DND-41 (cell line): ENCODE measurements around the gene MRPL36.
"Not testable (repeated sequence)": the region's sequence is repeated elsewhere in the genome, so short reads cannot be mapped to it uniquely, and the experiment has no call there.

Experiments used
- EZH2 ChIP-seq: IDR thresholded peaks from 3 replicates; pipeline ENCODE4 v1.6.1; 2012; ENCODE audit warnings: borderline replicate concordance, low read depth, mild to moderate bottlenecking, moderate library complexity, low read length, inconsistent platforms; ENCODE audit not compliant: severe bottlenecking
- TF ChIP-seq, protein P1 (sequence below): IDR thresholded peaks from 2 replicates; pipeline ENCODE4 v1.5.1; 2012; ENCODE audit warnings: borderline replicate concordance, low read length, moderate library complexity, mild to moderate bottlenecking; ENCODE audit not compliant: poor library complexity, severe bottlenecking; ENCODE audit errors: extremely low read depth

DNA sequence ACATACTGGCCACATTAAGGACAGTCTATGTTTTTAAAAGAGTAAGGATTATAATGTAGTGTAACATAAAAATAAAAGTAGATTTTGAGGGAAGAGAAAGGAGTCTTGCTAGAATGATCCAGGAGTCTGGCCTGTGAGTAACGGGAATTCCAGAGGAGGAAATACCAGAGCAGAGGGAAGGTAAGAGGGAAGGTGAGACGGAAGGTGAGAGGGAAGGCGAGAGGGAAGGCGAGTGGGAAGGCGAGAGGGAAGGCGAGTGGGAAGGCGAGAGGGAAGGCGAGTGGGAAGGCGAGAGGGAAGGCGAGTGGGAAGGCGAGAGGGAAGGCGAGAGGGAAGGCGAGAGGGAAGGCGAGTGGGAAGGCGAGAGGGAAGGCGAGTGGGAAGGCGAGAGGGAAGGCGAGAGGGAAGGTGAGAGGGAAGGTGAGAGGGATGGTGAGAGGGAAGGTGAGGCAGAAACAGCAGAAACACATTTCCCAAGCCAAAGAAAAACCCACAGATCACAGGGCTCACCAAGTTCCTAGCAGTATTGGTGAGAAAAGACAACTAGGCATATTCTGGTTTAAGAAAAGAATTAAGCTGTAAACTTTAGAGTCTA, 17.0 kb upstream of the MRPL36 start:
- TF ChIP-seq, protein P1, sequence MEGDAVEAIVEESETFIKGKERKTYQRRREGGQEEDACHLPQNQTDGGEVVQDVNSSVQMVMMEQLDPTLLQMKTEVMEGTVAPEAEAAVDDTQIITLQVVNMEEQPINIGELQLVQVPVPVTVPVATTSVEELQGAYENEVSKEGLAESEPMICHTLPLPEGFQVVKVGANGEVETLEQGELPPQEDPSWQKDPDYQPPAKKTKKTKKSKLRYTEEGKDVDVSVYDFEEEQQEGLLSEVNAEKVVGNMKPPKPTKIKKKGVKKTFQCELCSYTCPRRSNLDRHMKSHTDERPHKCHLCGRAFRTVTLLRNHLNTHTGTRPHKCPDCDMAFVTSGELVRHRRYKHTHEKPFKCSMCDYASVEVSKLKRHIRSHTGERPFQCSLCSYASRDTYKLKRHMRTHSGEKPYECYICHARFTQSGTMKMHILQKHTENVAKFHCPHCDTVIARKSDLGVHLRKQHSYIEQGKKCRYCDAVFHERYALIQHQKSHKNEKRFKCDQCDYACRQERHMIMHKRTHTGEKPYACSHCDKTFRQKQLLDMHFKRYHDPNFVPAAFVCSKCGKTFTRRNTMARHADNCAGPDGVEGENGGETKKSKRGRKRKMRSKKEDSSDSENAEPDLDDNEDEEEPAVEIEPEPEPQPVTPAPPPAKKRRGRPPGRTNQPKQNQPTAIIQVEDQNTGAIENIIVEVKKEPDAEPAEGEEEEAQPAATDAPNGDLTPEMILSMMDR, result not testable (repeated sequence)
- TF ChIP-seq EZH2, result not testable (repeated sequence)
